HUES6 (cell line): ENCODE data around the gene PCDH9.

ENCODE experiments used
- H3K27ac ChIP-seq: 2 replicates; pipeline ENCODE4 v1.7.0; 2013; ENCODE audit warnings: low read depth, mild to moderate bottlenecking, low read length, inconsistent platforms
- H3K27me3 ChIP-seq: 2 replicates; pipeline ENCODE4 v1.6.1; 2013; ENCODE audit warnings: low read length; ENCODE audit not compliant: control insufficient read depth, insufficient read depth
- H3K36me3 ChIP-seq: 2 replicates; pipeline ENCODE4 v1.6.1; 2013; ENCODE audit warnings: low read length; ENCODE audit not compliant: control insufficient read depth, insufficient read depth
- H3K4me1 ChIP-seq: 2 replicates; pipeline ENCODE4 v1.6.1; 2013; ENCODE audit warnings: low read length; ENCODE audit not compliant: control insufficient read depth, insufficient read depth
- H3K4me3 ChIP-seq: 2 replicates; pipeline ENCODE4 v1.5.1; 2013; ENCODE audit warnings: low read depth, low read length
- H3K9ac ChIP-seq: one replicate; pipeline ENCODE4 v1.6.1; 2013; ENCODE audit warnings: mild to moderate bottlenecking, low read length
- H3K9me3 ChIP-seq: 2 replicates; pipeline ENCODE4 v1.6.1; 2013; ENCODE audit warnings: low read depth, low read length; ENCODE audit not compliant: control insufficient read depth, insufficient read depth

PCDH9 gene

DNA sequence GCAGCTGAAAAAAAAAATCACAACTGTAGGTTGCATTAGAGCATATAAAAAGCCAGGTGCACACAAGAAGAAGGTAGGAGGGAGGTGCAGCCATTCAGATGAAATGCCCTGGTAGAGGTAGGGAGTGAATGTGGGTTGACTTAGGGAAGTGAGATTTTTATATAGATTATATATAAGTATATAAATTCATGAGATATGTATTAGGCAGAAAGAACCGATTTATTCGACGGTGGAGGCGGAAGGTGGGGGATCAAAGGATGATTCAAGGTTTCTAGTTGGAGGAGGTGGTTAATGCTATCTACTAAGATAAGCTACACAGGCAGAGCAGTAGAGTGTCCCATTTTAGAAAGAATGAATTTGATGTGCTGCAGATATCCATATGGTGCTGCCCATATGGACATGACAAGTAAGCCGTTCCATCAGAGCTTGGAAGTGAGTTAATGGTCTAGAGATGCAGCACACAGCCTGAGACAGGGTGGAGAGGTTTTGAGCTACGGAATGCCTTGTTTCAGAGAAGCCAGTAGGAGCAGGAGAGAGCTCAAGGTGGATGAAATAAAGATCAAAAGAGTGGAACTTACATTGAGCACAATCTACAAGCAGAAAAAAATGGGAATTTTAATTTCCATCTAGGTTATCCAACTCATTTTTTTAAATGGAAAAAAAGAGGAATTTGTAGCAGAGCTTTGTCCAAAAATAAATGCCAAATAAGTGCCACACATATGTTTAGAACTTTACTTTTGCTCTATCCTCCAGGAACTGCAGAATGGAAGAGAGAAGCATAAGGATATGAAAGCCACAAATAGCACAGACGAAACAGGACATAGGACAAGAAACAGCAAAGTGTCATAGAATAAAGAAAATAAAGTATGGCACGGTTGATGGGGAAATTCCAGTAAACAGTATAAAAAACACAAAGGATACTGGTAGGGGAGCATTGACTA is 177.3 kb downstream of the PCDH9 start:
- Histone ChIP-seq H3K27me3 (no peaks in the 10 kb centered on the region), H3K4me3 (no peak overlapping the region), H3K27ac (no peak overlapping the region), H3K9ac (no peak overlapping the region), H3K36me3 (no peaks in the 10 kb centered on the region), H3K9me3 (no peaks in the 10 kb centered on the region), H3K4me1 (no peaks in the 10 kb centered on the region)

DNA sequence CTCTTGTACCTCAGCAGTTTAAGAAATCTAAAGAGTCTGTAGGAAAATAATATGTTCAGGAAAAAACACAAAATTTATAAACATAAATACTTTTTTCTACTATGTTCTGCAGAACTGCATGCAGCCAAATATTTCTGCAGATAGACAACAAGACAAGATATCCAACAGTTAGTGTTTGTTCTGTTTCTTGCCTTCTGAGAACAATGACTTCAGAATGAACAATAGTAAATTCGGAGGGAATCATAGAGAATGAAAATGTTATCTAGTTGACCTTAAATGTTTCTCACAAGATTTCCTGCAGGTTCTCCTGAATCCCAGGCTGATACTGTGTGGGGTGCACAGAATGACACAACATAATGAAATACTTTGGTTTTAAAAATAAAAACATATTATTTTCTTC is 180.4 kb downstream of the PCDH9 start:
- Histone ChIP-seq H3K27me3 (no peaks in the 10 kb centered on the region), H3K4me1 (no peaks in the 10 kb centered on the region)

DNA sequence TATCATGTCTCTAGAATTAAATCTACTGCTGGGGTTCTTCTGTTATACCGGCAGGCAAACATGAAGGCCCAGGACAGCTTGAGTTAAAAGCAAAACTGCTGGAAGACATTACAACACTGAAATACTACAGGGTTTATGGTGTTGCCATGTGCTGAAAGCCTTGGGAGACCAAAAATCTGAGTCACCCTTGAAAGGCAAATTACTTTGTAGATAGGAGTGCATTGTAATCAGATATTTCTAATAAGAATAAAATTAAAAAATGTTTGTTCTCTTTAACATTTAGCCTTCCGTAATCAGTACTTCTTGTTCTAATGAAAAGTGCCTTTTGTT is 181.3 kb downstream of the PCDH9 start:
- Histone ChIP-seq H3K27ac (no peak overlapping the region), H3K27me3 (no peaks in the 10 kb centered on the region), H3K4me3 (no peak overlapping the region), H3K36me3 (no peaks in the 10 kb centered on the region), H3K9me3 (no peaks in the 10 kb centered on the region), H3K9ac (no peak overlapping the region), H3K4me1 (no peaks in the 10 kb centered on the region)

More for the DNA sequence above, 180.4 kb downstream of the PCDH9 start:
- Histone ChIP-seq H3K36me3 (no peaks in the 10 kb centered on the region), H3K9ac (no peak overlapping the region), H3K4me3 (no peak overlapping the region), H3K27ac (no peak overlapping the region), H3K9me3 (no peaks in the 10 kb centered on the region)

DNA sequence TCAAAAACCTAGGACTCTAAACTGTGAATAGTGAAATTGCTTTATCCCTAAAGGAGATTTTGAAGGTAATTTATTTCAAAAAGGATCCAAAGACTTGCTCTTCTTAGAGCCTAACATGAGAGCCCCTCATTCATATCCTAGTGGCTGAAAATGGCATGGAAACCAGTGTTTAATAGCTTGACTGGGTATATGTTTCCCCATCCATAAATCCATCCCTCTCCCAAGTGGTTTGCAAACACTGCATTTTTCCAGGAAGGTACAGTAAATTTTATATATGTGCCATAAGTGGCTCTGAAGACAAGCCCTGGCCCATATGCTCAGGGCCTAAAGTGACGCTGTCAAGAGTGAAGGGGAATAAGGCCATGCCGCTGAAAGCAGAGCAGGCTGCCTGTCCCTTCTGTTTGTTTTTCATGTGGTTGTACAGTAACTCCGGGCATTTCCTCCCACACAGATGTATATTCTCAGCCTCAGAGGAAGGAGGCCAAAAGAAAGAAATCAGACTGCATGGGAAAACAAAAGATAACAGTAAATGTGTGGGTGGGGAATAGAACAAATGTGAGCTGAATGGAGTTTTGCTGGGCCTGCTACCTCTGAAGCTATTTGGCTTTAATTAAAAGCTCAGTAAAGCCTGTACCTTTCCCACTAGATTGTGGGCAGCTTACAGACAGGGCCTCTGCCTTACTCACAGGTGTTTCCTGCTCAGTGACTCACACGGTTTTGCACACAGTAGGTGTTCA is 181.9 kb downstream of the PCDH9 start:
- Histone ChIP-seq H3K4me3 (no peak overlapping the region), H3K27ac (no peak overlapping the region), H3K36me3 (no peaks in the 10 kb centered on the region), H3K9ac (no peak overlapping the region), H3K9me3 (no peaks in the 10 kb centered on the region), H3K27me3 (no peaks in the 10 kb centered on the region), H3K4me1 (no peaks in the 10 kb centered on the region)

DNA sequence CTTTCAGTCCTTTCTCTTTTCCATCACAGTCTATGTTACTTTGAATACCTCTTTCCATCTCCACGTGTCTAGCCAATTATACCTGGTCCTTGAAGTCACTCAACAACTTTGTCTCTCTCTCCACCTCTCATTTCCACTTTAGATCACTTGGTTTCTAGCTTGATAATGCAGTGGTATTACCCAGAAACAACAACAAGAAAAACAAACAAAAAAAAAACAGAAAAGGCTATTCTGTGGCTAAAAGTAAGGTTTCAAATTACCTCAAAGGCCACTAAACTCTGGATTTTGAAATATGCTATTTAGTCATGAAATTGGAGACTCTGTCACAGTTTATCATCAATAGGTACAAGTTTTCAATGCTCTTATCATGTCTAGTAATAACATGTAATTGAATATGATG is 184.8 kb downstream of the PCDH9 start:
- Histone ChIP-seq H3K27me3 (no peaks in the 10 kb centered on the region), H3K4me1 (no peaks in the 10 kb centered on the region), H3K4me3 (no peak overlapping the region), H3K36me3 (no peaks in the 10 kb centered on the region), H3K9ac (no peak overlapping the region), H3K9me3 (no peaks in the 10 kb centered on the region), H3K27ac (no peak overlapping the region)

DNA sequence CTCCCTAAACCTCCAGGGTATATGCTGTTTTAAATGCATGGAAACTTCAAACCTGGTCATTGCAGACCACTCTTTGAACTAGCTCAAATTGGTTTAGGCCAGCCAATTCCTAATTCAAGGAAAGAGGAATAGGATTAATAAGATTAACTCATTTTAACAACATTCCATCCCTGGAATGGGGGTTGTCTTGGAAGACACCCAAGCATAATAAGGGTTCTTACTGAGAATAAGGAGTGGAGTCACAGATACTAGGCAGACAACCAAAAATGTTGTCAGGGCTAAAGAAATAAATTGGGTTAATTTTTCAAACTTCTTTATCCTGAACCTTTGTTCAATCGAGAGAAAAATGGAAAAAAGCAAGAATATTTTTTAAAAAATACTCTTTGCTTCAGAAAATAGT is 186.2 kb downstream of the PCDH9 start:
- Histone ChIP-seq H3K9me3 (no peaks in the 10 kb centered on the region), H3K4me3 (no peak overlapping the region), H3K27ac (no peak overlapping the region), H3K4me1 (no peaks in the 10 kb centered on the region), H3K9ac (no peak overlapping the region), H3K27me3 (no peaks in the 10 kb centered on the region), H3K36me3 (no peaks in the 10 kb centered on the region)

DNA sequence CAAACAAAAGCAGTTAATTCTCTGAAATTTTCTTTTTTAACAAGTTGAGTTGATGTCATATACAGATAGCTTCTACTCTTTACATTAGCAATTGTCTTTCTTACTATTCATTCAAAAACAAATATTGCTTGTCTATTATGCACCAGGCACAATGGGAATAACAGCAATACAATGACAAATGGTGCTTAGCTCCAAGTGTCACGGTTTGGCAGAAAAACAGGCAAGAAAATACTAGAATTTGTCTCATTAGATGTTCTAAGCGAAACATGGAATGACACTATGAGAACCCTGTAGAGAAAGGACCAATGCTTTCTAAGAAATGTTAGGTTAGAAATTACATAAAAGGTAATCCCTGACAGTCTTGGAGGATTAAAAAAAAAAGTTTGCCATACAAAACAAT is 187.6 kb downstream of the PCDH9 start:
- Histone ChIP-seq H3K9ac (no peak overlapping the region), H3K4me3 (no peak overlapping the region), H3K27me3 (no peaks in the 10 kb centered on the region), H3K36me3 (no peaks in the 10 kb centered on the region), H3K4me1 (no peaks in the 10 kb centered on the region), H3K27ac (no peak overlapping the region), H3K9me3 (no peaks in the 10 kb centered on the region)

DNA sequence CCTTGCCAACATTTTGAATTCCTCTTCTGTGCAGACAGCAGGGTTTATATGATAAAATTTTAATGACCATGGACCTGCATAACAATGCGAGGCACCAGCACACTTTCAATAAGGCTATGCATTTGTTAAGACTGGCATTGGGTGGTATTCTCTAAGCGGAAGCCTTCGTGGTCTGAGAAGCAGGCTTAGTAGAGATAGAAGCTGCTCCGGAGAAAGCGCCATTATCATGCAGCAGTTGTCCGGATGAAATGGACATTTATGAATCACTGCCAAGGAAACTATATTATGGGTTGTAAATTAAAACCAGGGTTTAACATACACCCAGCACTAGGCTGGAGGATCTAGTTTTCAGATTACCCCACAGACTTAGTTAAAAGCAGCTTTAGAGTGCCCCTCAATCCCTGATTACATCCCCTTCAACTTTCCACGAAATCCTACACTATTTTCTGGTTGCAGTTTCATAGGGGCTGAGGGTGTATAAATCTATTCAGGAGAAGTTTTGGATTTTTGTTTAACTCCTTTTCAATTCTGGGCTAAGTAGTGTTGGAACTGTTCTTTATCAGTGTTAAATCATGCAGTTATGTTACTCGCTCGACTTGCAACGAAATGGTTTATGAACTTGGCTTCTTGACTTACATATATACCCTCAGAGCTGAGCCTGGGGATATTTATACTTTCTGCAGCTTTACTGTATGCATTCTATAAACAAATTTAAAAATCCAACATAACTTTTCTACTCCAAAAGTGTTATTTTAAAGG is 193.3 kb downstream of the PCDH9 start:
- Histone ChIP-seq H3K4me1 (peaks cover 8% of the 10 kb centered on the region; the same call in 1 of the 2 replicates), H3K36me3 (no peaks in the 10 kb centered on the region), H3K9me3 (no peaks in the 10 kb centered on the region), H3K4me3 (no peak overlapping the region), H3K27me3 (no peaks in the 10 kb centered on the region), H3K27ac (no peak overlapping the region), H3K9ac (no peak overlapping the region)

DNA sequence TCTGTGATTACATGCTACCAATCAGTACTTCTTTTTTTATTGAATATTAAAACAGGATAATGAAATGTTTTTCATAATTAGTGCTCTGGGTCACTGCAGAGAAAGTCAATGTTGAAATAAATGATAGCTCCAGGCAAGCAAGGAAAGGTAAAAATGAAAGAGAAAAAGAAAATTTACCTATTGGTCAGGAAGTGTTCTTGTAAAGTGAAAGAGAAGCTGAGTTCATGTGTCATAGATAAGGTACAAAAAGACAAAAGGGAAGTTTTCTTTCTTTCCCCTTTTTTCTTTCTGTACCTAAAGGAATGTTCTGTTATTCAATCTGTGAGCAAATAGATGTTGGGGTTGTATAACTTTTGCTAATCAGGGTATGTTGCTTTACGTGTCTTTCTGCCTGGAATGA is 197.0 kb downstream of the PCDH9 start:
- no peaks in the 10 kb centered on the region for H3K27me3 ChIP-seq
- H3K9me3 ChIP-seq, result no peaks in the 10 kb centered on the region
- no peaks in the 10 kb centered on the region for H3K36me3 ChIP-seq
- no peak overlapping the region for H3K4me3 ChIP-seq
- no peak overlapping the region for H3K27ac ChIP-seq
- no peak overlapping the region for H3K9ac ChIP-seq
- peaks cover 8% of the 10 kb centered on the region; the same call in 1 of the 2 replicates for H3K4me1 ChIP-seq

DNA sequence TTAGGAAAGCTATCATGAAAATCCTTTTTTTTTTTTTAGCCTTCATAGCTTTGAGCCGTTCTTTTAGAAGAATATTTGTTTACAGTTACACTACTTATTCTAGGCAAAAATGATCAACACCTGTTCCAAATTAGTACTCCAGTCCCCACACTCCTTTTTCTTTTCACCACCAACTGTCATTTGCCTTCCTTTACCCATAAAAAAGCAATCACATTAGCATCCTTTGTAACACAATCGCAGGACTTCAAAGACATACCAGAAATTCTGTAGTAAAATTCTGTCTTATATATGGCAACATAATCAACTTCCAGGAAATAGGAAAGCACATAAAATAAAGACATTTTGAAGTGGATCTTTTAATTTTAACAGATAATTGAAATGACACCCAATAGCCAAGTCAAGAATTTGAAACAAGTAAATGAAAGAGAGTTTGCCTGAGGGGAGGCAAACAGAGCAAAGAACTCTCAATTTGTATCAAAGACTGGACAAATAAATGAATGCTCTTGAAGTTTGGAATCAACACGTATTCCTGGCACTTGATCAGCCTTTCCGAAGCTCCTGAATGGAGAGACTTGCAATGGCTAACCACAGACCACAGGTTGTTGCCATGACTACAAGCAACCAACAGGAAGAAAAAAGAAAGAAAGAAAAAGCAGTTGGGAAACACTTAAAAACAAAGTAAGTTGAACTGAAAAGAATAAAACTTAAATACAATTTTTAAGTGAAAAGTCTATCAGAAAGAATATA is 206.8 kb downstream of the PCDH9 start:
- no peaks in the 10 kb centered on the region for H3K9me3 ChIP-seq
- no peaks in the 10 kb centered on the region for H3K36me3 ChIP-seq
- H3K4me3 ChIP-seq, result no peak overlapping the region
- H3K9ac ChIP-seq, result no peak overlapping the region
- no peaks in the 10 kb centered on the region for H3K27me3 ChIP-seq
- 0 out of 2 replicates have a peak overlapping the region, but pooled peaks have one; percentile 12 for H3K27ac ChIP-seq
- peaks cover 17% of the 10 kb centered on the region for H3K4me1 ChIP-seq
